ENCODE measurements around the gene GLOD4.

Gene GLOD4

DNA sequence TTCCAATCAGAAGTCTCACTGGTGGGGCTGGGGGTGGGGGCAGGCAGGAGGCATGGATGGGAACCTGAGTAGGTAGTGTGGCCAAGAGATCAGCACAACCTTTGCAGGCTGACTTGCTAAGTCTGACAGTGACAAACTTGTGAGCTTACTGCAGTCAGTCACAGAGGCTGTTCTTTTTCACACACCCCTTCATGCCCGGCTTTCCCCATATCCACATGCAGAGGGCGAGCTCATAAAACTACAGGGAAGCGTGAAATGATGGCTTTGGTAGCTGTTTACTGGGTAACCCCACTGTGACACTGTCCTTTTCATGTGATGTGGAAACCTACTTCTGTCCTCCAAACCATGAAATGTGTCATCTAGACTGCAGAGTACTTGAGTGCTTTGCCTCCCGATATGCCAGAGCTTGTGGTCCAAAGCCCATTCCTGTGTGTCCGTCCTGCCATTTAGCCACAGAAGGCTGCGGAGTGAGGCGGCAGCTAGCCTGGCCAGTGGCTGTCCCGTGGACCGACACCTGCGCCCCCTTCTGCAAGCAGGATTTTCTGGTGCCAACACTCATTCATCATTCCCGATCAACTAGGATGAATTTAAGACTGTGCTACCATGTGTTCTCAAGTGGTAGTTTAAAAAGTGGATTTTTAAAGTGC lies 39.8 kb downstream of the GLOD4 start:
- no peak for DNase-seq (ENCODE audit: low read depth in 3 of 3)

DNA sequence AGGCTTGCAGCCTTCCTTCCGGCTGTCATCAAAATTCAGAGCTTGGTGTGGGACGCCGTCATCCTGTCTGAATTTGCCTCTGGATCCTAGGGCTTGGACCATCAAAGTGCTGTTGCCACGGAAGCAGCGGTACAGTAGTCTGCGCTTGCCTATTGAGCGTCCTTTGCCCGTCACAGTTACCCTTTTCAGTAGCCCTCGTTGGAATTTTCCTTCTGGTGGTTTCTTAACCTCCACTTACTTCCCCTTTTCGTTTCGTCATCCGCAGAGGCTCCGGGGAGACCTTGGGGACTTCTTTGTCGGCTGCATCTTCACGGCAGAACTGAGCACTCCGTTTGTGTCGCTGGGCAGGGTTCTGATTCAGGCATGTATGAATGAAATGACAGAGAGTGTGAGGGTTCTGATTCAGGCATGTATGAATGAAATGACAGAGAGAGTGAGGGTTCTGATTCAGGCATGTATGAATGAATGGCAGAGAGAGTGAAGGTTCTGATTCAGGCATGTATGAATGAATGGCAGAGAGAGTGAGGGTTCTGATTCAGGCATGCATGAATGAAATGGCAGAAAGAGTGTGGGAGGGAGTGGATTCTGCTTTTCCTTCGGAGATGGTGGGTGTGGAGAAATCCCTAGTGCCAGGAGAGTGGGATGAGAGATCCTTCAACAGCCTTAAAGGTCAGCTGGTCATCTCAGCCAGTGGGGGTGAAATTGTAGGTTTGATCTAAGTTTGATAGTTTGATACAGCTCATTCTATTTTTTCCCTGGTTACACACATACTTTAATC lies 41.7 kb downstream of the GLOD4 start:
- DNase-seq (ENCODE audit: low read depth in 3 of 3): peak in 2 of 3 donors; percentile 25 to 34

DNA sequence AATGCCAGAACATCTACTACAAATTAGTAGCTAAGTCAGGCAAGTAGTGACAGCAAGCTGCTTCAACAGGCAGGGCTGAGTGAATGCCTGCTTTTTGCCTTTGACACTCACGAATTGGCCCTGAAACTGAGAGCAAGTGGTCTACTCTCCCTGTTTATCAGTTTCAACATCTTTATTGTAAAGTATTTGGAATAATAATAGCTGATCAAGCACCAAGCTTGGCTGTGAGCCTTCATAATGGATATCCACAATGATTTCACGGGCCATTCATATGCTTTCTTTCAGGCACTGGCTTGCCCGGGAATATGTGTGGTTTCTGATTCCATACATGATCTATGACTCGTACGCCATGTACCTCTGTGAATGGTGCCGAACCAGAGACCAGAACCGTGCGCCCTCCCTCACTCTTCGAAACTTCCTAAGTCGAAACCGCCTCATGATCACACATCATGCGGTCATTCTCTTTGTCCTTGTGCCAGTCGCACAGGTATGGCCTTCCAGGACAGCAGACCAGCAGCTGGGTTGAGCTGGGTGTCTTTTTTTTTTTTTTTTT lies 44.4 kb downstream of the GLOD4 start:
- no peak for DNase-seq (ENCODE audit: low read depth in 3 of 3)

DNA sequence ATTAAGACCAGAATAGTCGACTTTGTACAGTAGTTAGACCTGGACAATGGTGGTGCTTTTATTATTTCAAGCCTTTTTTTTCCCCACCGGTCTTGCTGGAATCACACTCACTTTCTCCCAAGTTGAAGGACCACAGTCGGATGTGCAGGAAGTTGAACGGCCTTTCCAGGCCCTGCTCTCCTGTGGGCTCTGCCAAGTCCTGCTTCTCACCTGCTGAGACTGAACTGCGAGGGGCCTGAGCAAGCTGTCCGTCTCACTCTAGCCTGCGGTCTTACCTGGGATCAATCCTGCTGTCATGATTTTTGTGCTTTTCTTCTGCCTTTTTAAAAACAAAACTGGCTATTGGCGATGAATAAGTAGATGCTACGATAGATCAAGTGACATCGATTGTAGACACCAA lies 48.3 kb downstream of the GLOD4 start:
- no peak for DNase-seq (ENCODE audit: low read depth in 3 of 3)

DNA sequence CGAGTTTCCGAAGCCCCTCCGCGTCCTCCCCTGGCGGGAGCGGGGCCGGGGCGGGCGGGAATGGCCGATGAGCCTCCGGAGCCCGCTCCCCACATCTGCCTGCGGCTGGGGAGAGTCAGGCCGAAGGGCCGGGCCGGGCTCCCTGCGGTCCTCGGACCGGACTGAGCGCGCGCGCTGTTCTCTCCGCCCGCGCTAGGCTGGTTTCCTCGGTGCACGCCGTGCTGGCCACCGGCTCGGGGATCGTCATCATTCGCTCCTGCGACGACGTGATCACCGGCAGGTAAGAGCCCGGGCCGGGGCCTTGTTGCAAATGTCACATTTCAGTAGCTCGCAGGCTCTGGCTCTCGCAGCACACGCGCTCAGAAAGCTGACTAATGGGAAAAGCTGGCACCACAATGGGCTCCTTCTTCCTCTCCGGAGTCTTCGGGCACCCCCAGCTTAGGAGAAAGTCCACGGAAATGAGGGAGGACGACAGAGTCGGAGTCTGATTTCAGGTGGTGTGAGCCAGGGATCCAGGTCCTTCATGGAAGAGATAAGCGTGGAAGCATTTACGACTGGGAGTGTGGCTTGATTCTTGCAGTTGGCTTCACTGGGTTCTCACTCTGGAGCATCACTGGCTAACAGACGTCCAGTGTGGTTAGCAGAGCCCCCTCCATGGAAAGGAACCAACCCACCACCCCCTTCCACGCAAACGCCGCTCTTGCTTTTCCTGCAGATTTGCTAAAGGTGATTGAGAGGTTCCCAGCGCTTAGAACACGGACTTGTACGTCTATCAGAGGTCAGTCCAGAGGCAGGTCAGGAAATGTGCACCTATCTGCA lies 49.0 kb downstream of the GLOD4 start:
- DNase-seq (ENCODE audit: low read depth in 3 of 3): peak in 1 of 3 donors; percentile 45

DNA sequence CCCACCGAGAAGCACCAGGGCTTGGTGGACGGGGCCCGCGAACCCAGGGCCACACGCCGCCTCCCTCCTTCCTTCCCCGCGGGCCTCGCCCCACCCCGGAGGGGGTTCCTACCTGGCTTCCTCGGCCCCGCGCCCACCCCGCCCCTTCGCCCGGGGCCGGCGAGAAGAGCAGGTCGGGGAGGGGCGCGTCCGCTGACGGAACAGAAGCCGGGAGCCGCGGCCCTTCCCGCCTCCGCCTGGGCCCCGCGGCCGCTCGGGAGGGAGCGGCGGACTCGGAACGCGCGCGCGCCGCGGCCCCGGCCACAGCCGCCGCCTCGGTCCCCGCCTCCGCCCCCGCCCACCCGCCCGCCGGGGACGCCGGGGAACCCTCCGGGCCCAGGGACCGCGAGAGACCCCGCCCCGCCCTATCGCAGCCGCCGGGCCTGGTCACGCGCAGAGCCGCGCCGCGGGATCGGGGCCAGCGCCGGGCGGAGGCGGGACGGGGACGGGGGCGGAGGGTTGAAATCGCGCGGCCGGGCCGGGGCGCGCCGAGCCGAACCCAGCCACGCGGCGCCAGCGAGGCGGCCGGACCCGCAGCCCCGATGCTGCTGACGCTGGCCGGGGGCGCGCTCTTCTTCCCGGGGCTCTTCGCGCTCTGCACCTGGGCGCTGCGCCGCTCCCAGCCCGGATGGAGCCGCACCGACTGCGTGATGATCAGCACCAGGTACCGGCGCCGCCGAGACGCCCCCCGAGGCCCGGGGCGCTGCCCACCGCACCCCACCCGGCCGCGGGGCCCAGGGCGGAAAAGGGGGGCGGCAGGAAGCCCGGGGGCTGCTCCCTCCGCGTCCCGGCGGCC lies 49.8 kb downstream of the GLOD4 start, which contains the start of gene TLCD3A:
Gene TLCD3A, plus strand, starts transcription at position 530 of the 835 bp plus-strand sequence. Its CDS starts 52 bp downstream, at position 582.
- peak in 1 of 3 donors; percentile 42 for DNase-seq (ENCODE audit: low read depth in 3 of 3)

DNA sequence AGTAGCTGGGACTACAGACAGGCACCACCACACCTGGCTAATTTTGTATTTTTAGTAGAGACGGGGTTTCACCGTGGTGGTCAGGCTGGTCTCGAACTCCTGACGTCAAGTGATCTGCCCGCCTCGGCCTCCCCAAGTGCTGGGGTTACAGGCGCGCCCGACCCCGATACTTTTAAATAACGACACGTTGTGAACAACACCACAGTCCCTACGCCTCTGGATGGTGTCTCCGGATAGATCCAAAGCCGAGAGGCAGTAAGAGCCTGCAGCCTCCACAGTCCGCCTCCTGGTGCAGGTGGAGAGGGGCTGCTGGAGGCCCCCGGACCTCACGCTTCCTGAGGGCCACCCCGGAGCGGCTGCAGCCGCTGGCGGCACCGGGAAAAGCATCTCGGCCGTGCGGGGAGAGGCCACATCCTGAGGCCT lies 50.4 kb downstream of the GLOD4 start:
- DNase-seq (ENCODE audit: low read depth in 3 of 3): no peak

DNA sequence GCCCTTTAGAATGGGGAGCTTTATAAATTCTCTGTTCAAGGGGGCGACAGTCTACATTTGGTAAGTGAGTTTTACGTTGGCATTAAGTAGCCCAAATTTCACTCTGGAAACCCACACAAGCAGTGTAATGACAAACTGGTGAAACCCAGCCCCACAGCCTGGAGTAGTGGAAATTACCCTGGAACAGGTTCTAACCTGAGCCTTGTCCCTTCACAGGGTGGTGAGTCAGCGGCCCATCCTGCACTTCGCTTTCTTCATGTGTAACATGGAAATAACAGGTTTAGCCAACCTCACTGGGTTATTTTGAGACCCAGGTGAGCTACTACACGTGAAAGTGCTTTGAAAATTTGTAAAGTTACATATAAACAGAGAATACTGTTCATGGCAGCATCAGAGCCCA lies 53.2 kb downstream of the GLOD4 start:
- no peak for DNase-seq (ENCODE audit: low read depth in 3 of 3)

DNA sequence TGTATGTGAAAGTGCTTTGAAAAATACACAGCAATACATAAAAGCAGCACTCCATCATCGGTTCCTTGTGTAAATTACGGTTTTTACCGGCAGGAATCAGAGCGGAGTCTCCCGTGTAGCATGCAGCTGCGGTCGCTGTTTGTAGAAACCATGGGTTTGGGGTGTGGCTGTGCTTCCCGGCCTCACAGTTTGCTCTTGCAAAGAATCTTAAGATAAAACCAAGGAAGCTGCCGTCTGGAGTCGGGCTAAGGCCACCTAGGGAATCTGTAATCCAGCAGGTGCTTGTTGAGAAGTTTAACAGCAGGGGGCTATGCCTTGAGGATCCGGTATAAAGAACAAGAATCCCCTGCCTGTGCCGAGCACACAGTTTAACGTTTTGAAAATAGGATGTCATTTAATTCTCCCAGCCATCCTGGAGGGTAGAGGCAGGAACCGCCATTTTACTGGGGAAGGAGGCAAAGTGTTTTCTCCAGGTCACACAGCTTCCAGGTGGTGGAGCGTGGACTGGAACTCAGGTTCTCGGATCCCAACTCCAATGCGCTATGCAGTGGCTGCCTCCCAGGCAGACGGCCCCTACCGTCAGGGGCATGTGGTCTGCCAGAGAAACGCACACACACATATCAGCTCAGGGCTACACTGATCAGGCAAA lies 55.7 kb downstream of the GLOD4 start:
- DNase-seq (ENCODE audit: low read depth in 3 of 3): no peak

DNA sequence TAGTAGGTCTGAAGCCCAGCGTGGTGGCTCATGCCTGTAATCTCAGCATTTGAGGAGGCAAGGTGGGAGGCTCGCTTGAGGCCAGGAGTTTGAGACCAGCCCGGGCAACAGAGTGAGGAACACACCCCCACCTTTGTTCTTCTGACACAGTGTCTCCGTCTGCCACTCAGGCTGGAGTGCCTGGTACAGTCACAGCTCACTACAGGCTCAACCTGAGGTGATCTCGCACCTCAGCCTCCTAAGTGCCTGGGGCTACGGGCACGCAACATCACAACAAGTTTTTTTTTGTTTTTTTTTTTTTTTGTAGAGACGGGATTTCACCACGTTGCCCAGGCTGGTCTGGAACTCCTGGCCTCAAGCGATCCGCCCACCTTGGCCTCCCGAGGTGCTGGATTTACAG lies 56.3 kb downstream of the GLOD4 start:
- no peak for DNase-seq (ENCODE audit: low read depth in 3 of 3)

DNA sequence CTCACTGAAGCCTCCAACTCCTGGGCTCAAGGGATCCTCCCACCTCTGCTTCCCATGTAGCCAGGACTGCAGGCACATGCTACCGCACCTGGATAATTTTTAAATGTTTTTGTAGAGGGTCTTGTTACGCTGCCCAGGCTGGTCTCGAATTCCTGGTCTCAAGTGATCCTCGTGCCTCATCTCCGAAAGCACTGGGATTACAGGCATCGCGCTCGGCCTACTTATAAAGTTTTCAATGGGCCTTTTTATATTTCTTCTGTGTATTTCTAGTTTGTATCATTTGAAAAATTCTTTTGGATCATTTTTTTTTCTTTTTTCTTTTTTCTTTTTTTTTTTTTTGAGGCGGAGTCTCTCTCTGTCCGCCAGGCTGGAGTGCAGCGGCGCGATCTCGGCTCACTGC lies 57.0 kb downstream of the GLOD4 start:
- DNase-seq (ENCODE audit: low read depth in 3 of 3): no peak

DNA sequence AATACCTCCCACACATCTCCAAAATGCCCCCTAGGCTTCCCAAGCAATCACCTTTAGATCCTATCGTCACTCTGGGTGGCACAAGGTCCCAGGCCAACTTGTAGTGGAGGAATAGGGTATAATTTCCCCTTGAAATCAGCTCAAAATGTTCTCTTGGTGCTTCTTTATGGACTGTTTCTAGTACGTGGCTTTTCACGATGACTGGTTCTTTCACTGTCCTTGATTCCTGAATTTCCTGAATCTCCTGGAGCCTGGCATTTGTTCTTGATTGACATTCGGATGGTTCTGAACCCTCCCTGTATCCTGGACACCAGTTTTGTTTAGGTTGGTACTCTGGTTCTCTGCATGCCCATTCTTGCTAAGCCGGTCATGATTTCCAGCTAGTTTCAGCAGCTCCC lies 60.5 kb downstream of the GLOD4 start:
- no peak for DNase-seq (ENCODE audit: low read depth in 3 of 3)

DNA sequence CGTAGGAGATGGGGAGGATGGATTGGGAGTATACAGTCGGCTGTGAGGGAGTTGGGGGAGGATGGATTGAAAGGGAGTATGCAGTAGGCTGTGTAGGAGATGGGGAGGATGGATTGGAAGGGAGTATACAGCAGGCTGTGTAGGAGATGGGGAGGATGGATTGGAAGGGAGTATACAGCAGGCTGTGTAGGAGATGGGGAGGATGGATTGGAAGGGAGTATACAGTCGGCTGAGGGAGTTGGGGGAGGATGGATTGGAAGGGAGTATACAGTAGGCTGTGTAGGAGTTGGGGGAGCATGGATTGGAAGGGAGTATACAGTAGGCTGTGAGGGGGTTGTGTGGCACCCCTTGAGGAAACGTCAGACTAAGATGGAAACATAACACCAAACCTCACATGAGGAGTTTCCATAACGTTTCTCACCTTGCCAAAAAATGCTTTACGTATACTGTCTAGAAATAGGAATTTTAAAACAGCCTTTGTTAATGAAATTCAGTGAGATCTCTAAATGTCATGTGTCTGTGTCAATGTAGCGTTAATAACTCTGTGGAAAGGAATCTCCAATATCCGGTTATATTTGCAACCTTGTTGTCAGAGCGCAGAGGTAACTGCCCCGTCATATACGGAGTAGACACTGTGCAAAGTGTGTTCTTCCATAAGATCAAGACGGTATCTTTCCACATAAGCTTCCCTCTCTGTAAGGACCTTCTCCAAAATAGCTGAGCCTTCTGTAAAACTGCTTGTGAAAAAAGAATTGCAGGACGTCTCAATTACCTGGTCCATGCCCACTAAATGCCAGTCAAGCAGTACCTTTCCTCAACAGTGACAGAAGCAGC lies 61.2 kb downstream of the GLOD4 start:
- DNase-seq (ENCODE audit: low read depth in 3 of 3): no peak

DNA sequence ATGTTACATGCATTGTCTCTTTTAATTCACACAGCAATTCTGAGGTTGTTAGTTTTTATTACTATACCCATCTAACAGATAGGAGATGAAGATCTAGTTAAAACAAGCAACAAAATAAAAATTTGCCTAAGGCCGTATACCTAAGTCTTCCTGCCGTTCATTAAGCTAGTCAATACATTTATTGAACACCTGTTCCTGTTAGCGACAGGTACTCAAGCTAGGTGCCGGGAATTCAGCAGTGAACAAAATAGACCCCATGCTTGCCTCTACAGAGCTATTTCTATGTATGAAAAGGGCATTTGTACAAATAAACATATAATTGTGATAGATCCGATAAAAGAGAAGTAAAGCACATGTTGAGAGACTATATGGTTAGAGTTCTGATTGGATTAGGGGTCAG lies 64.0 kb downstream of the GLOD4 start:
- no peak for DNase-seq (ENCODE audit: low read depth in 3 of 3)

All from stimulated activated CD4-positive, alpha-beta T cell treated with anti-CD3 and anti-CD28 coated beads, TNF-alpha, amount 100 ng/mL, for 48 hours (primary cell).